ENCODE data around the gene POU1F1.

The POU1F1 gene

GRCh38 chr3:87317779-87318178 is 41.4 kb upstream of the POU1F1 start:
- no peaks in the 10 kb centered on the region for H3K9me3 ChIP-seq (ENCODE audit: severe bottlenecking)
- peaks cover 11% of the 10 kb centered on the region for H3K4me1 ChIP-seq (ENCODE audit: insufficient read depth, poor library complexity, severe bottlenecking)
- DNase-seq (ENCODE audit: low spot score) (no peak), ATAC-seq (ENCODE audit: low read depth) (no peak)
- no peaks in the 10 kb centered on the region for H3K36me3 ChIP-seq (ENCODE audit: low read depth)
- TF ChIP-seq CTCF (IDR thresholded peaks at IDR 0.05; ENCODE audit: poor library complexity, severe bottlenecking): no peak
- no peak overlapping the region for H3K27ac ChIP-seq (ENCODE audit: poor library complexity, severe bottlenecking)
- H3K27me3 ChIP-seq (ENCODE audit: insufficient read depth, poor library complexity, severe bottlenecking): no peaks in the 10 kb centered on the region
- no peak overlapping the region for H3K4me3 ChIP-seq (ENCODE audit: severe bottlenecking)

GRCh38 chr3:87313641-87314040 is 37.3 kb upstream of the POU1F1 start:
- Histone ChIP-seq H3K27me3 (ENCODE audit: insufficient read depth, poor library complexity, severe bottlenecking) (no peaks in the 10 kb centered on the region), H3K4me3 (ENCODE audit: severe bottlenecking) (no peak overlapping the region), H3K9me3 (ENCODE audit: severe bottlenecking) (no peaks in the 10 kb centered on the region), H3K36me3 (ENCODE audit: low read depth) (no peaks in the 10 kb centered on the region), H3K4me1 (ENCODE audit: insufficient read depth, poor library complexity, severe bottlenecking) (peaks cover 5% of the 10 kb centered on the region), H3K27ac (ENCODE audit: poor library complexity, severe bottlenecking) (peak overlapping the region; percentile 23)
- DNase-seq (ENCODE audit: low spot score) (no peak), ATAC-seq (ENCODE audit: low read depth) (peak; percentile 92)
- TF ChIP-seq CTCF (IDR thresholded peaks at IDR 0.05; ENCODE audit: poor library complexity, severe bottlenecking): no peak

GRCh38 chr3:87311309-87311708 is 34.9 kb upstream of the POU1F1 start:
- ATAC-seq (ENCODE audit: low read depth) (peak; percentile 72), DNase-seq (ENCODE audit: low spot score) (no peak)
- Histone ChIP-seq H3K4me3 (ENCODE audit: severe bottlenecking) (no peak overlapping the region), H3K9me3 (ENCODE audit: severe bottlenecking) (no peaks in the 10 kb centered on the region), H3K27ac (ENCODE audit: poor library complexity, severe bottlenecking) (no peak overlapping the region), H3K27me3 (ENCODE audit: insufficient read depth, poor library complexity, severe bottlenecking) (no peaks in the 10 kb centered on the region), H3K36me3 (ENCODE audit: low read depth) (no peaks in the 10 kb centered on the region), H3K4me1 (ENCODE audit: insufficient read depth, poor library complexity, severe bottlenecking) (no peaks in the 10 kb centered on the region)
- no peak for TF ChIP-seq CTCF (IDR thresholded peaks at IDR 0.05; ENCODE audit: poor library complexity, severe bottlenecking)

GRCh38 chr3:87309601-87310000 is 33.2 kb upstream of the POU1F1 start:
- Histone ChIP-seq H3K9me3 (ENCODE audit: severe bottlenecking) (no peaks in the 10 kb centered on the region), H3K36me3 (ENCODE audit: low read depth) (no peaks in the 10 kb centered on the region), H3K27me3 (ENCODE audit: insufficient read depth, poor library complexity, severe bottlenecking) (no peaks in the 10 kb centered on the region), H3K4me3 (ENCODE audit: severe bottlenecking) (no peak overlapping the region), H3K4me1 (ENCODE audit: insufficient read depth, poor library complexity, severe bottlenecking) (no peaks in the 10 kb centered on the region), H3K27ac (ENCODE audit: poor library complexity, severe bottlenecking) (no peak overlapping the region)
- DNase-seq (ENCODE audit: low spot score) (no peak), ATAC-seq (ENCODE audit: low read depth) (peak; percentile 64)
- TF ChIP-seq CTCF (IDR thresholded peaks at IDR 0.05; ENCODE audit: poor library complexity, severe bottlenecking): no peak

GRCh38 chr3:87307805-87308204 is 31.4 kb upstream of the POU1F1 start:
- no peaks in the 10 kb centered on the region for H3K27me3 ChIP-seq (ENCODE audit: insufficient read depth, poor library complexity, severe bottlenecking)
- ATAC-seq (ENCODE audit: low read depth) (peak; percentile 51; the same call in 1 of the 3 replicates), DNase-seq (ENCODE audit: low spot score) (no peak)
- TF ChIP-seq CTCF (IDR thresholded peaks at IDR 0.05; ENCODE audit: poor library complexity, severe bottlenecking): peak; percentile 31
- no peaks in the 10 kb centered on the region for H3K4me1 ChIP-seq (ENCODE audit: insufficient read depth, poor library complexity, severe bottlenecking)
- no peak overlapping the region for H3K27ac ChIP-seq (ENCODE audit: poor library complexity, severe bottlenecking)
- H3K36me3 ChIP-seq (ENCODE audit: low read depth): no peaks in the 10 kb centered on the region
- no peaks in the 10 kb centered on the region for H3K9me3 ChIP-seq (ENCODE audit: severe bottlenecking)
- H3K4me3 ChIP-seq (ENCODE audit: severe bottlenecking): no peak overlapping the region

All from RWPE2 (cell line).